Muscle of back (tissue), 11 donors: Measurements from ENCODE around the gene EDN3. TPM values are rescaled to one million over a fixed set of nuclear protein-coding genes. Genes with fewer than 3 reads are reported as not detected.

Experiments
- DNase-seq, 3 donors: peaks; one replicate each; pipeline versions ENCODE4 v3.0.0 to v3.0.0-alpha.2; 2013
- polyA plus RNA-seq, 10 donors: library from polyadenylated mRNA; unstranded; fragments of 120-200 nt; gene quantifications; one replicate each; pipeline ENCODE4 v1.2.1, GENCODE V29; 2013; ENCODE audit not compliant: insufficient read length in 10 of 10

EDN3 gene
- polyA plus RNA-seq, 10 donors, result 15.7 to 38.2 (median 26.3) TPM

DNA sequence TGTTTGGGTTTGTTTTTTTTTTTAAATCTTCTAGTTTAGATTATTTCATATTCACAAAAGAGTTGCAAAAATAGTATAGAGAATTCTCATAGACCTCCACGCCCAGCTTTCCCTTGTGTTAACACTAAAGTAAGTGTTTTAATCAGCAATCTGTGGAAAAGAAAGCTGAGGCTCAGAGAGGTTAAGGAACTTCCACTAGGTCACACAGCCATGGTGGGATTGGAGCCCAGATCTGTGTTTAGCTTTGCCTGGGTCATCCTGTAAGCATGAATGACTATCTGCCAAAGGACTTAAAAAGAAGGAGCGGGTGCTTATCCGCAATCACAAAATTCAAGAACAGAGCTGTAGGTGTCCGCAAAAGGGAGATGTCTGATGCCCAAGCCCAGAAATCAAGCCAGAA, 60.5 kb downstream of the EDN3 start:
- DNase-seq, result no peak

DNA sequence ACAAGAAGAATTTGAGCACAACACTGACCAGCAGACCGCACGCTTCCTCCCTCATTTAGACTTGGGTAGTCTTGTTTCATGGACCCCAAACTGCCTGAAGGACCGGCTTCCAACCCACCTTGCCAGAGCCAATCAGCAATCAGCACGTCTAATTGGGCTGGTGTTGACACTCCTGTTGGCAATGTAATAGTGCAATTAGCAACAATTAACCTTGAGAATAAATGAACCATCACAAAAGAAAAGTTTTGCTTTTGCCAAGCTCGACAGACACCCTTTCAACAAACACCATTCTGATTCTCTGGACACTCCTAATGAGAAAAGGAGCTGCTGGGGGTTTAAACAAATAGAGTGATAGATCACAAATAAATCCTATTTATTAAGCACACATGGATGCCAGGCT, 61.0 kb downstream of the EDN3 start:
- DNase-seq, result no peak

DNA sequence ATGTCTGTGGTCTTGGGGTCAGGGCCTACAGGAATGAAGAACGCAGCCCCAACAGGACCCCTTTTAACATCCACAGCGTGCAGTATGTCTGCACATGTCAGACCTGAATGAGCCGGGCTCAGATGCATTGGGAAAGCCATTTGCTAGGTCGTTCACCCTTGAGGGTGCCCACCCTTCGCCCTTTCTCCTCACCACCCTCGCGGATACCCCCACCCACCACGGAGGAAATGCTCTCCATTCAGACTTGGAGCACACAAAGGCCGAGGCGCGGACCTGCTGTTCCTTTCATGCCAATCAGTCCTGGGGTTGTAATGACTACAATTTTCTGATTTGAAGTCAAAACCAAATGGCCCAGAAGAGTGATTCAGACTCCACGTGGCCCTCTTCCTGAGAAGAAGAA, 62.7 kb downstream of the EDN3 start:
- DNase-seq, result no peak

DNA sequence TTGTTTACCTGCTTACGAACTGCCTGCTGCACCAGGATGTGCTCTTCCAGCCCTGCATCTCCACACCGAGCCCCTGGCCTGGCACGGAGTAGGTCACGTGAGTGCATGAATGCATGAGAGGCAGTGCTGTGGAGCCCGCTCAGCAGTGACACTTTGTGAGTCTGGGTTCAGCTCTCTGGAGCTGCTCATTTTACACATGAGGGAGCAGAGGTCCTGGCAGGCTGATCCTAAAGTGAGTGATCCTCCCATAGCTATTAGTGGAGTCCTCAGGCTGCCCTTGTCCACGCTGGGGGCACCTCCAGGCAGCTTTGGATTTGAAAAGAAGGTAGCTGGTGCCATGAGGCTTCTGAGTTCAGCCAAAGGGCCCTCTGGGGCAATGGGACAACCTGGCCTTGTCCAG, 64.2 kb downstream of the EDN3 start:
- no peak for DNase-seq

DNA sequence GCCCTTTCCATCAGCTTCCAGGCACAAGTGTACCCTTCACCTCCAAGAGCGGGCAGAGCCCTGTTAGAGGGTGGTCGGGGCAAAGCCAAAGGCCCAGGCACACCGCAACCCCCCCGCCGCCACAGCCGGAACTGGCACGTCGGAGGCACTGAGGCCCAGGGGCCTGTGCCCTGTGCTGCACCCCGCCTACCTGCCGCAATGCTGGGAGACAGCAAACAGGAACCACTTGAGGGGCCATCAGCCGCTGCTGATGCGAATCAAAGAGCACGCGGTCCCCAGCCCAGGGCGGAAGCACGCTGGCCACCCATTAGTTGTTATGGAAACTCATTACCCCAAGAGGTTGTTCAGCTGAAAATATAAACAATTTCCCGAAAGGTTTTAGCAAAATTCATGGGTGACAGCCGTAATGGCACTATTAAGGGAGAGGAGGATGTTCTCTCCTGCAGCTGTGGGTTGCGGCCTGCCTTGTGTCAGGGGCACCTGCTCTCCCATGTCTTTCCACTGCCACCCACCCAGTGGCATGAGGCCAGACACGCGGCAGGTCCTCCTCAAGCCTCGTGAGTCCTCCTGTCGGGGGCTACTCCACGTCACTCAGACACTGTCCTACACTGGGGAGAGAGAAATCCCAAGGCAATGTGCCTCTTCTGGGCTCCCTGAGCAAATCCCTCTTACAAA, 65.3 kb downstream of the EDN3 start:
- peak; percentile 47 to 52 (median 47) for DNase-seq

DNA sequence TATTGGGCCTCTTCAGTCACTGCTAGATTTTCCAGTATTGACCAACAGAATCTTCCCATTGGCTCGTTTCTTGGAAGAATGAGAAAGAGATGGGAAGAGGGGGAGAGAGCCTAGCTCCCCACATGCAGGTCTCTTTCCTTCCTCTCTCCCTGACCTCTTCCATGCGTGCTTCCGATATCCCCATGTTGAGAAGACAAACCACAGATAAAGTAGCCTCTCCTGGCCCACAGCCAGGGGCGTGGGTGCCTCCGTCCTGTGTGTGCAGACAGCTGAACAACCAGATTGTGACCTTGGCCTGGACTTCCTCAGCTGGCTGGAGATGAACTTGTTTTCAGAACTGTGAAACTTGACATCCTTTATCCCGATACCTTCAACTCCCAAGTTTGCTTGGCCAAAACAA, 71.0 kb downstream of the EDN3 start:
- no peak for DNase-seq

DNA sequence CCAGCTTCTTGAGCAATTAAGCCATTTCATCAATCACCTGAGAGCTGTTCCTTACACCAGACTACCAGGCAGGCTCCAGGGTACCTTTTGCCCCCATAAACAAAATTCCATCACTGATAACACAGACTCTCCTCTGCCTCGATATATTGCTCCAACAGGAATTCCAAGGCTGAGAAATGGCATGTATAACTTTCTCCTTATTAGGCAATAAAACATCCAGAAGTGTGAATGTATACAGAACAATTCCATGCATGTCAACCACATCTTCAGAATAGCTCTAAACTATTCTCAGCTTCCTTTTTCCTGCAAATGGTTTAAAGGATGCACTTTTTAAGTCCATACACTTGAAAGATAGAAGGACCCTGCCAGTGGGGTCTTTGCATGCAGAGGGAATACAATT, 73.8 kb downstream of the EDN3 start:
- DNase-seq, result peak in 1 of 3 donors; percentile 62

DNA sequence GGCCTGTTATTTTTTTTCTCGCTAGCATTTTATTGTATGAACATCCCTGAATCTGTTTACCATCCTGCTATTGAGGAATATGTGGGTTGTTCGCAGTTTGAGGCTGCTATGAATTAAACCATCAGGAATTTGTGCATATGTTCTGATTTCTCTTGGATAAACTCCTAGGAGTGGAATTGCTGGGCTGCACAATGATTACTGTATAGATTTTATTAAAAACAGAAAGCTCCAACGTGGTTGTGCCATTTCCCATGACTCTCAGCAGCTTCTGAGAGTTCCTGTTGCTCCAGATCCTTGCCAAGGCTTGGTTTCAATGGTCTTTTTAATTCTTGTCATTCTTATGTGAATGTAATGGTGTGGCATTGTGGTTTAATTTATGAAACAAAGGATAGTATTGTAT, 75.1 kb downstream of the EDN3 start:
- no peak for DNase-seq

Other genes with a start within 250 kb of the EDN3 start
- under 1 TPM; 0.05 to 0.86 (median 0.17) TPM for gene ZNF831, start 136.8 kb upstream of the EDN3 start, polyA plus RNA-seq